Lower leg skin (tissue), 3 donors: Measurements from ENCODE around the gene SPHK2.

Source experiments
- POLR2A ChIP-seq, 2 donors: fragments of 450-650 bp; IDR thresholded peaks; one replicate each; pipeline ENCODE4 v1.6.1; 2016 to 2017; ENCODE audit warnings: antibody characterized with exemption in 2 of 2, mild to moderate bottlenecking in 1 of 2, moderate library complexity in 1 of 2
- TF ChIP-seq, protein P1 (sequence below), 3 donors: fragments of 450-650 bp; IDR thresholded peaks; one replicate each; pipeline ENCODE4 v1.5.1; 2016; ENCODE audit warnings: antibody characterized with exemption in 3 of 3, mild to moderate bottlenecking in 3 of 3, moderate library complexity in 2 of 3

- TF ChIP-seq, protein P1, sequence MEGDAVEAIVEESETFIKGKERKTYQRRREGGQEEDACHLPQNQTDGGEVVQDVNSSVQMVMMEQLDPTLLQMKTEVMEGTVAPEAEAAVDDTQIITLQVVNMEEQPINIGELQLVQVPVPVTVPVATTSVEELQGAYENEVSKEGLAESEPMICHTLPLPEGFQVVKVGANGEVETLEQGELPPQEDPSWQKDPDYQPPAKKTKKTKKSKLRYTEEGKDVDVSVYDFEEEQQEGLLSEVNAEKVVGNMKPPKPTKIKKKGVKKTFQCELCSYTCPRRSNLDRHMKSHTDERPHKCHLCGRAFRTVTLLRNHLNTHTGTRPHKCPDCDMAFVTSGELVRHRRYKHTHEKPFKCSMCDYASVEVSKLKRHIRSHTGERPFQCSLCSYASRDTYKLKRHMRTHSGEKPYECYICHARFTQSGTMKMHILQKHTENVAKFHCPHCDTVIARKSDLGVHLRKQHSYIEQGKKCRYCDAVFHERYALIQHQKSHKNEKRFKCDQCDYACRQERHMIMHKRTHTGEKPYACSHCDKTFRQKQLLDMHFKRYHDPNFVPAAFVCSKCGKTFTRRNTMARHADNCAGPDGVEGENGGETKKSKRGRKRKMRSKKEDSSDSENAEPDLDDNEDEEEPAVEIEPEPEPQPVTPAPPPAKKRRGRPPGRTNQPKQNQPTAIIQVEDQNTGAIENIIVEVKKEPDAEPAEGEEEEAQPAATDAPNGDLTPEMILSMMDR (IDR thresholded peaks at IDR 0.05), result no peak
- TF ChIP-seq POLR2A (IDR thresholded peaks at IDR 0.05), result no peak
These were observed 14.1 kb downstream of the SPHK2 start for GRCh38 chr19:48633148-48634035.
